Measurements from ENCODE around the gene PBX2.

PBX2 gene

DNA sequence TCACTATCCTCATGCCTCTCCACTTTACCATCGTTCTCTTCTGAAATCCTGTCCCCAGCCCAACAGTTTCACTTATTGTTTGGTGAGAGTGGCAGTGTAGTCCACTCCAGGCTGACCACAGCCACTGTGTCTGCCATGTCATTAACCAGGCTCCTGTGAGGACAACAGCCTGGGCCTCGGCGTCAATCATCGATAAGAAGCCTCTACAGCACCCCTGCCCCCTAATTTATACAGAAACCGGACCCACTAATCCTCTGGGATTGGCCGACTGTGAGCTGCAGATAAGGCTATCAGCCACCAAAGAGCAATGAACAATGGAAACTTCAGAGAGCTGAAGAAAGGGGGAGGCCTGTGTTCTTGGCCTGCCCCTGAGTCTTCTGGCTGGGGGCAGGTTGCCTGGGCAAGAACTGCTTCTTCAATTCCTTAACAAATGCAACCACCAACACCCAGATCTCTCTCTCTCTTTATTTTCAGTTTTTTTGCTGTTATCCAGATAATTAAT, 22.2 kb downstream of the PBX2 start:
- TF ChIP-seq CTCF (conservative IDR thresholded peaks at IDR 0.05; ENCODE audit: low read depth): no peak
- ChIA-PET CTCF (no interaction called here), POLR2A (ENCODE audit: low non-redundant PET) (no interaction called here)
- H3K27ac ChIP-seq: peak overlapping the region; percentile 56
- no peak for DNase-seq (ENCODE audit: low spot score)

DNA sequence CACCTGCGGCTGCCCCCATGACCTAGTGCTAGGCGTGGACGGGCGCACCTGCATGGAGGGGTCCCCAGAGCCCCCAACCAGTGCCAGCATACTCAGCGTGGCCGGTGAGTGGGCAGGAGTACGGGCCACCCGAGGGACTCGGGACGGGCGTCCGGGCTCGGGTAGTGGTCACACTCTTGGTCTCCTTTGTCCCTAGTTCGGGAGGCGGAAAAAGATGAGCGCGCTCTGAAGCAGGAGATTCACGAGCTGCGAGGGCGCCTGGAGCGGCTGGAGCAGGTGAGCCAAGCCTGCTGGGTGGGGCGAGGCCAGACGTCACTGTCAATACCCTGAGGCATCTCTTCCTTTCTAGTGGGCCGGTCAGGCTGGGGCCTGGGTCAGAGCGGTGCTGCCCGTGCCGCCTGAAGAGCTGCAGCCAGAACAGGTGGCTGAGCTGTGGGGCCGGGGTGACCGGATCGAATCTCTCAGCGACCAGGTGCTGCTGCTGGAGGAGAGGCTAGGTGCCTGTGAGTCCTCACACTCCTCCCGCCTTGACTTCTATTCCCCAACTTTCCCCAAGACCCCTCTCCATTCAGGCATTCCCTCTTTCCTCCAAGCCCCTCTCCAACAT, 22.7 kb downstream of the PBX2 start:
- peak overlapping the region; percentile 56 for H3K27ac ChIP-seq
- CTCF ChIA-PET: no interaction called here
- POLR2A ChIA-PET (ENCODE audit: low non-redundant PET): no interaction called here
- TF ChIP-seq CTCF (conservative IDR thresholded peaks at IDR 0.05; ENCODE audit: low read depth): no peak
- DNase-seq (ENCODE audit: low spot score): no peak

DNA sequence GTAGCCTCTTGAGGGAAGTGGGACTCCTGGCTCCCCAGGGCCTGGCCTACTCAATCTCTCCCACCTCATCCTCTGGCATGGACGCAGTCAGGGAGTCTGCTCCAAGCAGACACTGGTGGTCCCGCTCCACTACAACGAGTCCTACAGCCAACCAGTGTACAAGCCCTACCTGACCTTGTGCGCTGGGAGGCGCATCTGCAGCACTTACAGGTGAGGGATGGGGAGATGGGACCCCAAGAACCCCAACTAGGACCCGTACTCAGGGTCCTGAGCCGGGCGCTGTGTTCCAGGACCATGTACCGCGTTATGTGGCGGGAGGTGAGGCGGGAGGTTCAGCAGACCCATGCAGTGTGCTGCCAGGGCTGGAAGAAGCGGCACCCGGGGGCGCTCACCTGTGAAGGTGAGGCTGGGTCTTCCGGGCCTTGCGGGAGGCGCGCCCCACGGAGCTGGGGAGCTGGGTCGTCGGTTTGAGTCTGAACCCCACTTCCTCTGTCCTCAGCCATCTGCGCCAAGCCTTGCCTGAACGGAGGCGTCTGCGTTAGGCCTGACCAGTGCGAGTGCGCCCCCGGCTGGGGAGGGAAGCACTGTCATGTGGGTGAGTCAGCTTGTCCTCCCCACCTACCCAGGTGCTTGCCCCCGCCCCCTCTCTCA, 23.5 kb downstream of the PBX2 start:
- ChIA-PET POLR2A (ENCODE audit: low non-redundant PET) (no interaction called here), CTCF (no interaction called here)
- peak overlapping the region; percentile 56 for H3K27ac ChIP-seq
- DNase-seq (ENCODE audit: low spot score): no peak
- TF ChIP-seq CTCF (conservative IDR thresholded peaks at IDR 0.05; ENCODE audit: low read depth): no peak

DNA sequence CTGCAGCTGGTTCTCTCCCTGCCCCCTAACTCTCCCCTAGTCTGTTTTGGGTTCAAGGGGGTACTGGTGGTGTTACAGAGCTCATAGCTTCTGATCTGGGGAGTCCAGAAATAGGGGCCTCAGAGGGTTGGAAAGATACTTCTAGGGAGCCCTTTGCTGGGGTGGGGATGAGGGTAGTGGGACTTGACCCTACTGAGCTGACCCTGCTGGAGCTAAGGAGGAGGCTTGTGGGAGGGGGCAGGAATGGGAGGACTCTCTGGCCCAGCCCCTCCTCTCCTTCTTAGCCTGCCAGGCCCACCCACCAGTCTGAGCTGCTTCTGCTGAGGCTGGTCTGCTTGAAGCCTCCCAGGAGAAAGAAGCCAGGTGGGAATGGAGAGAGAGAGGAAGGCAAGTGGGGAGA, 25.7 kb downstream of the PBX2 start, which contains the start of gene EGFL8:
TSS of gene EGFL8 (plus strand) at position 301 of the 400 bp plus-strand sequence. CDS start 1,571 bp downstream, outside the sequence.
- ChIA-PET CTCF (interaction anchor here (0.9 kb wide), 1 partner anchor 29 kb away, joined by 3 read pairs; no protein-coding TSS in a partner anchor), POLR2A (ENCODE audit: low non-redundant PET) (no interaction called here)
- DNase-seq (ENCODE audit: low spot score): no peak
- H3K27ac ChIP-seq: peak within 1 kb of the TSS; percentile 9; the same call in 1 of the 2 replicates
- no peak for TF ChIP-seq CTCF (conservative IDR thresholded peaks at IDR 0.05; ENCODE audit: low read depth)

GRCh38 chr6:32163559-32164258, 26.3 kb downstream of the PBX2 start:
- peak overlapping the region; percentile 9; the same call in 1 of the 2 replicates for H3K27ac ChIP-seq
- TF ChIP-seq CTCF (conservative IDR thresholded peaks at IDR 0.05; ENCODE audit: low read depth): no peak
- ChIA-PET POLR2A (ENCODE audit: low non-redundant PET) (no interaction called here), CTCF (interaction anchor here (0.9 kb wide), 1 partner anchor 28 kb away, joined by 3 read pairs; no protein-coding TSS in a partner anchor)
- DNase-seq (ENCODE audit: low spot score): no peak

GRCh38 chr6:32158052-32158451, 31.9 kb downstream of the PBX2 start:
- POLR2A ChIA-PET (ENCODE audit: low non-redundant PET): no interaction called here
- CTCF ChIA-PET: no interaction called here
- no peak overlapping the region for H3K27ac ChIP-seq
- TF ChIP-seq CTCF (conservative IDR thresholded peaks at IDR 0.05; ENCODE audit: low read depth): no peak
- no peak for DNase-seq (ENCODE audit: low spot score)
